GM21390 (cell line): ENCODE data around the gene TOMM40.
"Not testable (repeated sequence)": the region's sequence is repeated elsewhere in the genome, so short reads cannot be mapped to it uniquely, and the experiment has no call there.

ENCODE experiments used
- ATAC-seq: cut with Tn5 transposase; IDR thresholded peaks from one replicate; pipeline ENCODE4 v1.9.1; 2021; ENCODE audit not compliant: unreplicated experiment

Gene TOMM40

GRCh38 chr19:44891016-44891882 lies at the start of gene TOMM40:
Gene TOMM40, plus strand, starts transcription at chr19:44891254. Its CDS starts 162 bp downstream, at chr19:44891416.
- no peak for ATAC-seq

- no peak for ATAC-seq
These were observed 45.8 kb upstream of the TOMM40 start for GRCh38 chr19:44845286-44845611.

DNA sequence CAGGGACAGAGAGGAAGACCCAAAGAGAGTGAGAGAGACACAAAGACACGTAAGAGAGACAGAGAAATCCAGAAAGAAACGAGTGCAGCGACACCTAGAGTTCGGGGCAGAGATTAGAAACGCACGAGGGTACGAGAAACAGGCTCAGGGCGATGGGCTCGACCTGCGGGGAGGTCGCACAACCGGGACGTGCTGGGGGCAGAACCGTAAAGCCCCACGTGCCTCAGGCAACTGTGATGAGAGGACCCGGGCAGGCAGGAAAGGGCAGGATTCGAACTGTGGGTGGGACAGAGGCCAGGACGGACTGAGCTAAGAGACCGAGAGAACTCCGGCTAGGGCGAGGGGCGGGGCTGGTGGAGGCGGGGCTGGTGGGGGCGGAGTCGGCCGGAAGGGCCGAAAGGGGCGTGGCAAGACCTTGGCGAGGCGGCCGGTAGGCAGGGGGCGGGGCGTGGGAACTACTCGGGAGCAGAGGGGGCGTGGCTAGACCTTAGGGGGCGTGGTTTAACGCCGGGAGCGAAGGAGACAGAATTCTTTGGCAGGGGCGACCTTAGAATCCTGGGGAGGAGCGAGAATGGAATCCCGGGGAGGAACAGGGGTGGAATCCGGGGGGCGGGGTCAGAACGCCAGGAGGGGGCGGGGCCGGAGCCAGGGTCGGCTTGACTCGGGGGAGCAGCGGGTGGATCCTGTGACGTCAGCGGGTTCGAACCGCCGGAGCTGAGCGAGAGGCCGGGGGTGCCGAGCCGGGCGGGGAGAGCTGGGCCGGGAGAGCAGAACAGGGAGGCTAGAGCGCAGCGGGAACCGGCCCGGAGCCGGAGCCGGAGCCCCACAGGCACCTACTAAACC lies 45.2 kb upstream of the TOMM40 start, which contains the start of gene NECTIN2:
TSS of gene NECTIN2 (plus strand) at position 686 of the 843 bp plus-strand sequence. CDS start 229 bp downstream, outside the sequence.
- no peak for ATAC-seq

DNA sequence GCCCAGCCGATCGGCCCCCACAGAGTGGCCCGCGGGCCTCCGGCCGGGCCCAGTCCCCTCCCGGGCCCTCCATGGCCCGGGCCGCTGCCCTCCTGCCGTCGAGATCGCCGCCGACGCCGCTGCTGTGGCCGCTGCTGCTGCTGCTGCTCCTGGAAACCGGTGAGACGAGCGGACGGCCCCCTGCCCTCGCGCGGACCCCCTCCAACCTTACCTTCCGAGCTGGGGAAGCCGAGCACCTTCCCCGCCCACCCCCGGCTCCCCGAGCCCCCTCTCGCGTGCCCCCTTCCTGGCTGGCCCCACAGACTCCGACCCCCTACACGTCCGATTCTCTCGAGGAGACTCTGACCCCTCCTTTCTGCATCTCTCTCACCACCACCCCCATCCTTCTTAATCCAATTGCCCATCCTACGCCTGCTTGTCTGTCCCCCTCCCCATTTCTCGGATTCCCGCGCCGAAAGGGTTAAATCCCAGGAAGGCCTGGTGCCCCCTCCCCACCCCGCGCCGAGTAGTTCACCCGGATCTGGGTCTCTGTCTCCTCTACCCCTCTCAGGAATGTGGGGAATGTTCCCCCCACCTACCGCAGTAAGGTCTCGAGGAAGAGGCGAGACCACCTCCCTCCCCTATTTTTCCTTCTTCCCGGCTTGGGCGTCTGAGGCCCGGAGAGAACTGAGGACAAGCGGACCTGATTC lies 44.5 kb upstream of the TOMM40 start:
- no peak for ATAC-seq

DNA sequence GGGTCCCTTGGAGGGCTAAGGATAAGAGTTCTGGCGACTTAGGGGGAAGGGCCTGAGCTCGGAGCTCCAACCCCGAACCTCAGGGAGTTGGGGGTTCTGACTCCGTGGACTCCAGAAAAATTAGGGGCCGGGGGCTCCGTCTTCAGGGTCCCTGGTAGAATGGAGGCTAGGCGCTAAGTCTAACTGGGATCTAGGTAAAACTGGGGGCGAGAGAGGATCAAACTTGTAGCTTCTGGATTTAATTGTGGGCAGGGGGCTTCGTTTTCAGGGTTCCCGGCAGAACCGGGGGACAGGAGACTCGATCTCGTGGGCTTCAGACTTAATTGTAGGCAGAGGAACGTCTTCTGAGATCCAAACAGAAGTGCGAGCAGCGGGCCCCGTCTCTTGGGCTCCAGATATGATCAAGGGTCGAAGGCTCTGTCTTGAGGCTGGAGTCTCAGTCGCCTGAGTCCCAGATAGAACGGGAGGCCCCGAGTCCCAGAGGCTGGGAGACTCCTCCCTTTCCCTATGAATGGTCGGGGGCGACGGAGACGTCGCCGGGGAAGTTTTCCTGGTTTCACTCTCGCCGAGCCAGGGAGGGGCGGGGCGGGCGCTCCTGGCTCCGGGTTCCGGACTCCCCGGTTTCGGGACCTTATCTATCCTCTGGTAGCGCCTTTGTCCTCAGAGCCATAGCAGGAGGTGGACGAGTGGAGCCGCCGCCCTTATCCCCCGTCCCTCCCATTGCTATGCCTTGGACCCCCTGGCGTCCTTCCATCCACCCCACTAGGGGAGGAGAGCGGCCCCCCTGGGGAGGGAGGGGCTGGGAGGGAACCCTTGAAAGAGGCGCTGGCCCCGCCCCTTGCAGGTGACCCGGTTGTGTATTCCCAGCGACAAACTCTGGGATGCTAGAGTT lies 43.7 kb upstream of the TOMM40 start:
- no peak for ATAC-seq

DNA sequence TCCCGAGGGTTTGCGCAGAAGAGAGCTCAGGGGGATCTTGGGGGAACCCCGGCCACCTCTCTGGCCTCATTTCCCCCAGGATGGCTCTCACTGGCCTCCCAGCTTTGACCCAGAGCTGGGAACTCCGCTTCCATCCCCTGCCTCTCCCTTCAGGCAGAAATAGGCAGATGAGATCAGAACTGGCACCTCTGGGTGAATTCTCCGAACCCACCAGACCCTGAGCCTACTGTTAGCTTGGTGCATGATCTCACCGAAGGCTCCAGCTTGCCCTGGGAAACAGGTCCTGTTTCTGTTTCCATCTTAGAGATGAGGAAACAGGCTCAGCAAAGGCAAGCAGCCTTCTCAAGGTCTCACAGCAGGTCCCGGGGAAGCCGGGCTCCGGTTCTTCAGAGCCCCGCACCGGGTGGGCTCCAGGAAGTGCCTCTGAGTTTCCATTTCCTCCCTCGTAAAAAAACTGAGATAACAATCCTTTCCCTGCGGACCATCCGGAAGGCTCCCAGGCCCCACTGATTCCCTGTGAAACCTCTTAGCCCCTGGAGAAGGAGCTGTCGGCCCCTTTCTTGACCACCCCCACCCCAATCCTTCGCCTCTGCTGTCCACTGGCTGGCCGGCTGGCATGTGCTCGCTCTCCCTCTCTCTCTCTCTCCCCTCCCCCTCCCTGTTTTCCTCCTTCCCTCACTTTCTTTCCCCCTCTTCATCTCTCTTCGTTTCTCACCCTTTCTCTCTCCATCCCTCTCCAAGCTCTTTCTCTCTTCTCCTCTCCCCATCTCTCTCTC lies 42.8 kb upstream of the TOMM40 start:
- no peak for ATAC-seq

GRCh38 chr19:44848812-44849447 lies 42.1 kb upstream of the TOMM40 start:
- ATAC-seq, result no peak

GRCh38 chr19:44850641-44851109 lies 40.4 kb upstream of the TOMM40 start:
- ATAC-seq, result no peak

DNA sequence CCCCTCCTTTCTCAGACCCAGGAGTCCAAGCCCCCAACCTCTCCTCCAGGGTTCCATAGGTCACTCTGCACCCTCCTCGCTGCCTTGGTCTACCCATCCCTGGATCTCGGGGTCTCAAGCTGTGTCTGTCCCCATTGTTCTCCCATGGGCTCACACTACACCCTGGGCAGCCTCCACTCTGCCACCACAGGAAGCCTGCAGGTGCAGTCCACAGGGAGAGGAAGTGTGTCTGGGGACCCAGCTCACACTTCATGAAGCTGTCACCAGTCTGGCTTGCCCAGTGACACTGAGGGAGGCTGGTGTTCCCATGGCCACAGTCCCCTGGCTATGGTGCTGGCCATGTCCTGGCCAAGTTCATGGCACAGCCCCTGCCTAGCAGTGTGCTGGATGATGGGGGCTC lies 39.6 kb upstream of the TOMM40 start:
- no peak for ATAC-seq

GRCh38 chr19:44855606-44856005 lies 35.4 kb upstream of the TOMM40 start:
- no peak for ATAC-seq

DNA sequence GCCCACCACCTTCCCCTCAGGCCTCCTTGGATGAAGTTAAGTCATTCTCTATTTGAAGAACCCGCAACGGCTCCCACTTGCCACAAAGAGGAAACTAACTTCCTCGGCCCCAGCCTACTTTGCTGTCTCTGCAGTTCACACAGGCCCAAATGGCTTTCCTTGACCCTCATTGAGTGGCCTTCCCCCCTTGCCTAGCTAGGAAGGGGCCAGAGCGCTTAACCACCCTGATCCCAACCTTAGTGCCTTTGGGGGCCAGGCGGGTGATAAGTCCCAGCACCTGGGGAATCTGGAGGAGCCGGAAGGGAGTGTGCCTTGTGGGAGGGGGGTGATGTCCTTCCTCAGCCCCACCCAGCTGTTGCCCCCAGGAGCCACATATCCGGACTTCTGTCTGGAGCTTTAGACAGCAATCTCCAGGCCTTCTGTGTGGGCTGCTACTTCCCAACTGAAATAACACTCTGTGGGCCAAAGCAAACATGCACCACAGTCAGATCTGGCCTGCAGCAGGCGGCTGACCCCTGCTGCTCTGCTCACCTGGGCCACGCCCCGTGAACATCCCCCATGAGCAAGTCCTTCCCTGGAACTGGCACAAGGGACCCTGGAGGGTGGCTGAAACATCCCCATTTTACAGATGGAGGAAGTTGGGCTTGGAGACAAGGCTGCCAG lies 34.5 kb upstream of the TOMM40 start:
- ATAC-seq, result no peak

DNA sequence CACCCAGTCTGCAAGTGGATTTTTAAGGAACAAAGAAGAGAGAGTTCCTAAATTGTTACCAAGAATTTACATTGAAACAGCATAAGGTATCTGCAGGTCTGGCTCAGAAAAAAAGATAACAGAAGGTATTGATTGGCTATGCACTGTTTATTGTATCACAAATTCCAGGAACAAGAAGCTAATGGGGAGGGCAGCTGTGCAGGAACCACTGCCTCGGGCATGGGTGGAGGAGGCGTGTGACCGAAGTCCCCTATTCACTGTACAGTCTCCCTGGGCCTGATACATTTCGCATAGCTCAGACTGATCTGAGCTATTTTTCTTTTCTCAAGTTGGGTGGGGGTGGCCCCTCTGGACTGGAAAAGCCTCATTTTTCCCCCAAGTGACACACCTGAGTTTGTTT lies 33.2 kb upstream of the TOMM40 start:
- no peak for ATAC-seq

GRCh38 chr19:44861576-44861975 lies 29.5 kb upstream of the TOMM40 start:
- not testable (repeated sequence) for ATAC-seq

GRCh38 chr19:44863990-44864389 lies 27.1 kb upstream of the TOMM40 start:
- no peak for ATAC-seq

DNA sequence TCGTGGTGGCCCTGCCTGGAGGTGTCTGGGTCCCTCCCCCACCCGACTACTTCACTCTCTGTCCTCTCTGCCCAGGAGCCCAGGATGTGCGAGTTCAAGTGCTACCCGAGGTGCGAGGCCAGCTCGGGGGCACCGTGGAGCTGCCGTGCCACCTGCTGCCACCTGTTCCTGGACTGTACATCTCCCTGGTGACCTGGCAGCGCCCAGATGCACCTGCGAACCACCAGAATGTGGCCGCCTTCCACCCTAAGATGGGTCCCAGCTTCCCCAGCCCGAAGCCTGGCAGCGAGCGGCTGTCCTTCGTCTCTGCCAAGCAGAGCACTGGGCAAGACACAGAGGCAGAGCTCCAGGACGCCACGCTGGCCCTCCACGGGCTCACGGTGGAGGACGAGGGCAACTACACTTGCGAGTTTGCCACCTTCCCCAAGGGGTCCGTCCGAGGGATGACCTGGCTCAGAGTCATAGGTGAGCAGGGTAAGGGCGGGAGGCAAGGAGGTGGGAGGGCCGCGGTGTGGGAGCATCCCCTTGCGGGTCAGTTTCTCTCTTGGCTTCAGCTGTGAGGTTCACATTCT lies 25.8 kb upstream of the TOMM40 start:
- ATAC-seq, result no peak

GRCh38 chr19:44866664-44867063 lies 24.4 kb upstream of the TOMM40 start:
- no peak for ATAC-seq

- ATAC-seq, result no peak
These were observed 23.5 kb upstream of the TOMM40 start for GRCh38 chr19:44867578-44867977.
